Prostate gland (tissue), 2 donors: ENCODE results near the gene RBBP8. TPM values are rescaled to one million over a fixed set of nuclear protein-coding genes. Genes with fewer than 3 reads are reported as not detected.

Experiments used
- DNase-seq: peaks from one replicate; pipeline ENCODE4 v3.0.0-alpha.2; 2019; ENCODE audit warnings: low spot score
- H3K27ac ChIP-seq, 2 donors: fragments of 200-600 bp; sonication (generic); 2 replicates each; pipeline ENCODE4 v1.5.1; 2017 to 2019
- H3K27me3 ChIP-seq: fragments of 200-600 bp; sonication (generic); replicated peaks from 2 replicates; pipeline ENCODE4 v1.5.1; 2019; ENCODE audit not compliant: insufficient read depth
- H3K36me3 ChIP-seq, 2 donors: fragments of 200-600 bp; sonication (generic); 1 replicate in 1 of 2; 2 replicates in 1 of 2; pipeline versions ENCODE4 v1.5.1 to v1.8.1; 2017 to 2019
- H3K4me1 ChIP-seq: fragments of 200-600 bp; sonication (generic); replicated peaks from 2 replicates; pipeline ENCODE4 v1.5.1; 2019
- H3K4me3 ChIP-seq, 2 donors: fragments of 200-600 bp; sonication (generic); 2 replicates each; pipeline ENCODE4 v1.5.1; 2017 to 2019
- H3K9me3 ChIP-seq: fragments of 200-600 bp; sonication (generic); 2 replicates; pipeline ENCODE4 v1.5.1; 2017
- POLR2A ChIP-seq: fragments of 450-650 bp; IDR thresholded peaks from one replicate; pipeline ENCODE4 v1.6.1; 2016; ENCODE audit warnings: antibody characterized with exemption, mild to moderate bottlenecking
- POLR2AphosphoS5 ChIP-seq: sonication (generic); formaldehyde crosslinking; IDR thresholded peaks from one replicate; pipeline ENCODE4 v1.6.1; 2017; ENCODE audit warnings: antibody characterized with exemption
- WGBS: methylation state at CpG from one replicate; pipeline ENCODE4 v1.1.5; 2018; 5-methylcytosine and 5-hydroxymethylcytosine counted together
- intact Hi-C: fragments of 100-400 bp; cut with DNase I; formaldehyde crosslinking; loops from one replicate; pipeline ENCODE4 v1.14.2; 2022
- total RNA-seq, 2 donors: library from RNA; depleted of rRNA; stranded (reverse); fragments of >200 nt; gene quantifications; one replicate each; pipeline ENCODE4 v1.1.0, GENCODE V29; 2016
- TF ChIP-seq, protein P1 (sequence below), 4 experiments: fragments of 200-600 bp in 2 of 4; fragments of 450-650 bp in 2 of 4; sonication (generic) in 2 of 4; IDR thresholded peaks; 1 replicate in 3 of 4; 2 replicates in 1 of 4; pipeline ENCODE4 v1.5.1; 2016 to 2019; ENCODE audit warnings: antibody characterized with exemption in 4 of 4, mild to moderate bottlenecking in 2 of 4, moderate library complexity in 2 of 4

RBBP8 gene
- total RNA-seq, 2 donors from 2014 or later: 31.8 to 44.6 TPM

GRCh38 chr18:23038712-23039111, 105.6 kb downstream of the RBBP8 start:
- DNase-seq: no peak
- intact Hi-C loops: loop anchor here (10.0 kb wide), 1 partner anchor 346 kb away; no protein-coding TSS in a partner anchor
- Histone ChIP-seq H3K36me3 (no peaks in the 10 kb centered on the region), H3K4me1 (no peaks in the 10 kb centered on the region), H3K9me3 (no peaks in the 10 kb centered on the region), H3K27me3 (no peaks in the 10 kb centered on the region), H3K27ac (no peak overlapping the region), H3K4me3 (no peak overlapping the region)
- TF ChIP-seq, protein P1, sequence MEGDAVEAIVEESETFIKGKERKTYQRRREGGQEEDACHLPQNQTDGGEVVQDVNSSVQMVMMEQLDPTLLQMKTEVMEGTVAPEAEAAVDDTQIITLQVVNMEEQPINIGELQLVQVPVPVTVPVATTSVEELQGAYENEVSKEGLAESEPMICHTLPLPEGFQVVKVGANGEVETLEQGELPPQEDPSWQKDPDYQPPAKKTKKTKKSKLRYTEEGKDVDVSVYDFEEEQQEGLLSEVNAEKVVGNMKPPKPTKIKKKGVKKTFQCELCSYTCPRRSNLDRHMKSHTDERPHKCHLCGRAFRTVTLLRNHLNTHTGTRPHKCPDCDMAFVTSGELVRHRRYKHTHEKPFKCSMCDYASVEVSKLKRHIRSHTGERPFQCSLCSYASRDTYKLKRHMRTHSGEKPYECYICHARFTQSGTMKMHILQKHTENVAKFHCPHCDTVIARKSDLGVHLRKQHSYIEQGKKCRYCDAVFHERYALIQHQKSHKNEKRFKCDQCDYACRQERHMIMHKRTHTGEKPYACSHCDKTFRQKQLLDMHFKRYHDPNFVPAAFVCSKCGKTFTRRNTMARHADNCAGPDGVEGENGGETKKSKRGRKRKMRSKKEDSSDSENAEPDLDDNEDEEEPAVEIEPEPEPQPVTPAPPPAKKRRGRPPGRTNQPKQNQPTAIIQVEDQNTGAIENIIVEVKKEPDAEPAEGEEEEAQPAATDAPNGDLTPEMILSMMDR (IDR thresholded peaks at IDR 0.05): no peak
- TF ChIP-seq POLR2AphosphoS5: no peak
- no peak for TF ChIP-seq POLR2A
- 66% methylated on average over 4 of the region's 4 CpGs for WGBS

DNA sequence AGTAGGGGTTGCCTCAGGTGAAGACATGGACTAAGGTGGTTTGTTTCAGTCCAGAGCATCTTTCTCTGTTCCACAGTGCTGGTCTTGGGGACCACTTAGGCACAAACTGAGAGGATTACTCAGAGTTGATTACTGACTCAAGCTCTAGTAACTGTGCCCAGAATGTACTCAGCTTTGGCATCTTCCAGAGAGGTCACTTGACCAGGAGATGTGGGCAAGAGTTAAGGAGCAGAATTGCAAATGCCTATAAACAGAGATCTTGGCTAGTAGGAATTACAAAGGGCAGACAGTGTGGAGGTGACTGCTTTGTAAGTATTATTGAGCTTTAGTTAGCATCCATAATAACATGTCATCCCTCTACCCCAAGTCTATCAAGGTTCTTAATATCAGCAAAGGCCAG, 109.0 kb downstream of the RBBP8 start:
- no peak overlapping the region for H3K4me3 ChIP-seq
- no peak for TF ChIP-seq POLR2AphosphoS5
- no peak for TF ChIP-seq POLR2A
- TF ChIP-seq, protein P1 (IDR thresholded peaks at IDR 0.05): no peak
- intact Hi-C loops: no loop called here
- no peaks in the 10 kb centered on the region for H3K27me3 ChIP-seq
- no peak overlapping the region for H3K27ac ChIP-seq
- no peak for DNase-seq
- H3K9me3 ChIP-seq: no peaks in the 10 kb centered on the region
- H3K4me1 ChIP-seq: no peaks in the 10 kb centered on the region
- no peaks in the 10 kb centered on the region for H3K36me3 ChIP-seq

GRCh38 chr18:23043803-23044376, 110.8 kb downstream of the RBBP8 start:
- no peak overlapping the region for H3K27ac ChIP-seq
- TF ChIP-seq POLR2AphosphoS5: no peak
- no peak for TF ChIP-seq POLR2A
- TF ChIP-seq, protein P1 (IDR thresholded peaks at IDR 0.05): no peak
- H3K4me1 ChIP-seq: no peaks in the 10 kb centered on the region
- H3K27me3 ChIP-seq: no peaks in the 10 kb centered on the region
- H3K4me3 ChIP-seq: no peak overlapping the region
- 88% methylated on average over 7 of the region's 7 CpGs for WGBS
- H3K9me3 ChIP-seq: no peaks in the 10 kb centered on the region
- intact Hi-C loops: no loop called here
- no peak for DNase-seq
- H3K36me3 ChIP-seq: no peaks in the 10 kb centered on the region

DNA sequence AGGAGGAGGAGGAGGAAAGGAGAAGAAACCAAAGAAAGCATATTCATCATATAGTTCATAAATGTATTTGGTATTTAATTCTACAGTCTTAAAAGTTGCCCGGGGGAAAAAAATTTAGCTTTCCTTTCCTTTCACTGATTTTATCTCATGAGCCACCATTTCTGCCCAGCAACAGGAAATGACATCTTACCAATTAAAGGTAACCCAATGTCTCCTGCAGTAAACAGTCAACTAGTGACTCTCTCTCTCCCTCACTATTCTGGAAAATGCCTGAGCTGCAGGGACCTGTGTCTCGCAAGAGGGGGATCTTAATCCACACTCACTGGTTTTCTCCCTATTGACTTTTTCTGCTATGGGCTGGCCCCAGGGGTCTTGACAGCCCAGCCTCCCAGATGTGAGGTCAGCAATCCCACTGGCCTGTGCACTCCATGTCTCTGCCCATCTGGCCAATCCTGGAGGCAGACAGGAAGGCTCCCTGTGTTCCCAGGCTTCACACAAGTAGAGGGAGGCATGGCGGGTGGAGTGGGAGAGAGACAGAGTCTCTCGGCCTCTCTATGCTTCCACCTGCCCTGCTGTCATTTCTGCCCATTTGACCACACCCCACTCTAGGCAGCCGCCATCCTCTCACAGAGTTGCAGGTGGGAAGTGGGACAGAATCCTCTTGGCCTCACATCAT, 116.7 kb downstream of the RBBP8 start:
- Histone ChIP-seq H3K4me1 (no peaks in the 10 kb centered on the region), H3K4me3 (no peak overlapping the region), H3K27ac (no peak overlapping the region), H3K36me3 (no peaks in the 10 kb centered on the region), H3K9me3 (no peaks in the 10 kb centered on the region), H3K27me3 (no peaks in the 10 kb centered on the region)
- 83% methylated on average over 5 of the region's 5 CpGs for WGBS
- TF ChIP-seq, protein P1 (IDR thresholded peaks at IDR 0.05): no peak
- intact Hi-C loops: no loop called here
- no peak for DNase-seq
